HL-60 (cell line): Measurements from ENCODE around the gene LRSAM1.

Experiments used
- CTCF ChIP-seq: IDR thresholded peaks from one replicate; pipeline ENCODE4 v1.5.1; 2011; ENCODE audit warnings: low read length, control low read depth, inconsistent platforms; ENCODE audit not compliant: insufficient read depth
- POLR2AphosphoS5 ChIP-seq: IDR thresholded peaks from 2 replicates; pipeline ENCODE4 v1.6.1; 2012; ENCODE audit warnings: low read depth

GRCh38 chr9:127421057-127421456 is 30.3 kb upstream of the LRSAM1 start:
- TF ChIP-seq CTCF: no peak
- TF ChIP-seq POLR2AphosphoS5: no peak
